NCI-H1436 (cell line): ENCODE results near the gene SFXN5.

ENCODE experiments used
- DNase-seq: peaks from one replicate; lab custom pipeline; 2025; lab: John Stamatoyannopoulos, UW

Gene SFXN5

DNA sequence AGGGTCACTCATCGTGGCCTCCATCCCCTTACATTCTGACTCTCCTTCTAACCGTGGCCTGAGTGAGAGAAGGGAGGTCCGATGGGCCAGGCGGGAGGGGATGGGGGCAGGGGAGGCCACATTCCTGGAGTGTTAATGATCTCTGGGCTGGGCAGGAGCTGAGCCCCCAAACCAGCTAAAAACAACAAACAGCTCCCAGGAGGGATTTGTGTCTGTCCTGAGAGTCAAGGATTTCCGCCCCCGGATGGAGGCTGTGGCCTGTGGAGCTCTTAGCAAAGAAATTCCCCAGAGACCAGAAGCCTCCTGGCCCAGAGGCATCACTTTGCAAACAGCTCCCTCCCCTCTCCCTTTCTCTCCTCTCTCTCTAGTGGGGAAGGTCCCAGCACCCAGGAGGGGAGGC is 130.7 kb downstream of the SFXN5 start:
- DNase-seq, result no peak

GRCh38 chr2:72940361-72940760 is 131.2 kb downstream of the SFXN5 start:
- no peak for DNase-seq

GRCh38 chr2:72938455-72938854 is 133.1 kb downstream of the SFXN5 start:
- no peak for DNase-seq

DNA sequence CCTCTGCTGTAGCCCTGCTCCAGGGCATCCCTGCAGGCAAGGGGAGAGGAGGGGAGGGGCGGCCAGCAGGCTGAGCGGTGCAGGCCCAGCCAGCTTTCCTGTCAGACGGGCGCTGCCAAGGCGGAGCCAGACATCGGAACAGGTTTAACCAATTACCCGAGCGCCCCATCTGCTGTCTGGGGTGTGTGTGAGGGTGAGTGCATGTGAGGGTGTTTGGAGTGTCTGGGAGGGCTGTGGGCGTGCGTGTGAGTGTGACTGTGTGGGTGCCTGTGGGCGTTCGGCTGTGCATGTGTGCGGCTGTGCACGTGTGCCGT is 134.2 kb downstream of the SFXN5 start:
- DNase-seq, result no peak

DNA sequence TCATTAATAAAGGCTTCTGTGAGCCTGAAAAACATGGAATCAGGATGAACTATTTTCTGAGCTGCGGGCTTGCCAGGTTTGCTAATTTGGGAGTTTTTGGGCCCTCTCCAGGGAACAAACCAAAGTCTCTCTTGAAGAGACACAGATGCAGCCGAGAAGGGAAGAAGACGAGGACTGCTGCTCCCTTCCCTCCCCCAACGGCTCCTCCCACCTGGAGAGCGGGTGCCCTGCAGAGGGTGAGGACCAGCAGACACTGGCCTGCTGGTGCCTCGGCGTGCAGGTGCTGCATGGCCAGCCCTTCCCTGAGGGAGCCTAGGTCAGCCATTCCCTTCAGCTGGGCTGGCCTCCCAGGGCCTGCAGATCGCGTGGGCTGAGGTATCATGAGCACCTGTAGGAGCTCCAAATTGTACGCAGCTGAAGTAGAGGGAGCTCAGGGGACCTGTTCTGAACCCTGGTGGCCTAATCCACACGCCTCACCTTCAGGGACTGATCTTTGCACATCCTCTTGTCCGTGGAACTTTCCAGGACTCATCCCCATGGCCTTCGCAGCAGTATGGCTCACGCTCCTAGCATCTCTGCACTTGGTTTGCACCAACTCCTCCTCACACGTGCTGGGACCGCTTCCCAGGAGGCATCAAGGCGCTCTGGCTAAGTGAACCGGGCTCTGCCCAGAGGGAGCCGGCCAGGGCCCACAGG is 134.7 kb downstream of the SFXN5 start:
- DNase-seq, result no peak

- DNase-seq, result no peak
Measured at GRCh38 chr2:72935611-72935957, 135.9 kb downstream of the SFXN5 start.

DNA sequence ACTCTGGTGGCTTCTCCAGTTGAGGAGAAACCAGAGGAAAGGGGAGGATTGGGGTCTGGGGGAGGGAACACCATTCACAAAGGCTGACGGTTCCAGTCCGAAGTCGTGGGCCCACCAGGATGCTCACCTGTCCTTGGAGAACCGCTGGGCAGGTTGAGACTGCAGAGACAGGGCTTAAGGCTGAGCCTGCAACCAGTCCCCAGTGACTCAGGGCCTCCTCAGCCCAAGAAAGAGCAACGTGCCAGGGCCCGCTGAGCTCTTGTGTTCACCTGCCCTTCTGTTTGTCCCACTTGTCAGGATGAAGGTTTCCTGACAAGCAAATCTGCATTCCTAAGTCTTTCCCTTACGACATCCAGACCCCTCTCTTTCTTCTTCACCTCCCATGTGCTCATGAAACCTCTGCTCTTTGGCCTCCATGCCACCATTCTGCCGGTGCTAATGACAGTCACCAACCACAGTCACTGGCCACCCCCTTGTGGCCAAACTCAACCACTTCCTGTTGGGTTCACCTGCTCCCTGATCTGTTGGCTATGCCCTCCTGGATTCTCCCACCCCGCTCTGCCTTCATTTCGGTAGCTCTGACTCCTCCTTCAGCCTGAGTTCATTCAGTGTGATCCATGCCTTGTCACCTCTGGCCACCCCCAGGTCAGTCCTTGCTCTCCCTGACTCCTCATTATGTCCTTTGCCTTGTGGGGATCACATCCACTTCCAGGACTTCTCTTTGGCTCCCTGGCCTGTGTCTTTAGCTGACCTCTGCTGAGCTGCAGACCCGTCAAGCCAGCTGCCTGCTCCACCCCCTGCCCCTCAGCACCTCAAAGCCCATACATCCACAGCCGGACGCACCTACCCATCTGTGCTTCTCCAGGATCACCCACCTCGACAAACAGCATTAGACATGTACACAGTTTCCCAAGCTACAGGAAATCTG is 136.6 kb downstream of the SFXN5 start:
- no peak for DNase-seq

- no peak for DNase-seq
Measured at GRCh38 chr2:72933646-72934151, 137.8 kb downstream of the SFXN5 start.

GRCh38 chr2:72933207-72933606 is 138.3 kb downstream of the SFXN5 start:
- DNase-seq, result no peak

DNA sequence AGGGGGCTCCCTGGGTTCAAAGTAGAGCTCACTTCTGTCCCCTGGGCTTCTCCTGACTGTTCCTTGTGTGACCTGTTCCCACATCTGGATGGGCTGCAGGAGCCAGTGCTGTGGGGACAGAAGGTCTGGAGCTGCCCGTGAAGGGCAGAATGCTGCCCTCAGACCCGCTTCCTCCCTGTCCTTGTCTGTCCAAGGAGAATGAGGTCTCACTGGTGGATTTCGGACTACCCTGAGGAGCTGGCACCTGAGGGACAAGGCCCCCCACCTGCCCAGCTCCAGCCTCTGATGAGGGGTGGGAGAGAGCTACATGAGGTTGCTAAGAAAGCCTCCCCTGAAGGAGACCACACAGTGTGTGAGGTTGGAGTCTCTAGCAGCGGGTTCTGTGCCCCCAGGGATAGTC is 138.7 kb downstream of the SFXN5 start:
- DNase-seq, result no peak

- DNase-seq, result no peak
Measured at GRCh38 chr2:72932045-72932740, 139.3 kb downstream of the SFXN5 start.

DNA sequence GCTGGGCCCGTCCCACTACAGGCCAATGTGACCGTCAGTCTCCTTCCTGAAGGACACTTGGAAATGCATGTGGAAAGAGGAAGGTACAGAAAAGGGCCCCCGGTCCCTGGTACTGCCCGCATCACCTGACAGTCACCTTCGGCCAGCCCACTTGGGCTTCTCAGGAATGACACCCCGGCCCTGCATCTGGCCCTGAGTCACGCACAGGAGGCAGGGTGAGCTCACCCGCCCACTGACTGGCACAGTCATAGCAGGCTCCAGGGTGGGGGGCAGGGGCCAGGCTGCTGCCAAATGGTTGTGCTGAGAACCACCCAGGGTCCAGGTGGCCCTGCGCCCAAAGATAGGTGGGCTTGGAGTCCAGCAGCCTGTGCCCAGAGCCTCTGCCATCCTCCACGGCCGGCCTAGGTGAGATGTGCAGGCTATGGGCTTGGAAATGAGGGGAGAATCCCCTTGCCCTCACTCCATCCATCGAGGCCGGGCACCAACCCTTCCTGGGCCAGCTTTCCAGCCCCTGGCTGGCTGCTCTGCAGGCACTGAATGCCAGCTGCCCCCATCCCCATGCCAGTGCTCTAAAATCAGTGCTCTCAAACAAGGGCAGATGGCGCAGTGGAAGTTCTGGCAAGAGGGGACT is 140.1 kb downstream of the SFXN5 start:
- DNase-seq, result no peak

DNA sequence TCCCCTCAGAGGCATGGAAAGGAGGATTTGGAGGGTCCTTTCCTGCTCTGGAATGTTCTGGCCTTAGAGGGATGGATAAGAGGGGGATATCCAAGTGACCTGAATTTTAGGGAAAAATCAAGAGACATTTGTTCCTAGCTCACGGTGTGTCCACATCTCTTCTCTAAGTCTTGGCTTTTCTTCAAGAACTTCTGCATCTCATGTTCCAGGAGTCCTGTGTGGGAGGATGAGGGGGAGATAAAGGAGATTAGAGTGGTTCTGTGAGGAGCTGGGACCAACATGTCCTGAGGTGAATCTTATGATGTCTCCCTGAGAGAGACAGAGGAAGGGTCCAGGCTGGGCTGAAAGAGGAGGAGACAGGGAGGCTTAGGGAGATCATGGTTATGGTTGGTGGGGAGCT is 142.5 kb downstream of the SFXN5 start:
- no peak for DNase-seq

GRCh38 chr2:72927619-72928550 is 143.6 kb downstream of the SFXN5 start:
- DNase-seq, result no peak

- DNase-seq, result no peak
Measured at GRCh38 chr2:72926811-72927465, 144.6 kb downstream of the SFXN5 start.

- no peak for DNase-seq
Measured at GRCh38 chr2:72926368-72926767, 145.1 kb downstream of the SFXN5 start.

DNA sequence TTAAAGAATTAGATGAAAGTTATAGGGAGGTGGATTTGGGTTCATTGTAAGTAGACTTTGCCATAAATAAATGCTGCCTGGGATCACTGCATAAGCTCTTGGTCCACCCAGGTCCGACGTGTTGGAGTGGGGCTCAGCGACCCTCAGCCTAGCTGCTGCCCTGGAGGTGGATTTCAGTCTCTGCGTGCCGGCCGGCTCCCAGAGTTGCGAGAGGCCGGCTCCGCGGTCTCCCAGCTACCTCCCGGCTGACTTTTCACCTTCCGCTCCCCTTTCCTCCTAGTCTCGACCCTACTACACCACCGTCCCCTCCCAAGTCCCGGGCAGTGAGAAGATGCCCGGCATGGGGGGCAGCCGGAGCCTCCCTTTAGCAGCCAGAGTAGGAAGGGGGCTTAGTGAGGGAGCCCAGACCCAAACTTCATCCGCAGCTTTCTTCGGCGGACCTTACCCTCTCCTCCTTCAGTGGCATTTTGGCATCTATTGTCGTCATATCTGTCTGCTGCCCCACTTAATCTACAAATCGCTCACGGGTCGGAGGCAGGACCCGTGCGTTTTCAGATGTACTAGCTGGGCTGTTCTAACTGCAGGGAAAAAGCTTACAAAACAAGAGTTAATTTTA is 146.1 kb downstream of the SFXN5 start:
- no peak for DNase-seq

- DNase-seq, result no peak
Measured at GRCh38 chr2:72924353-72925240, 146.9 kb downstream of the SFXN5 start.

DNA sequence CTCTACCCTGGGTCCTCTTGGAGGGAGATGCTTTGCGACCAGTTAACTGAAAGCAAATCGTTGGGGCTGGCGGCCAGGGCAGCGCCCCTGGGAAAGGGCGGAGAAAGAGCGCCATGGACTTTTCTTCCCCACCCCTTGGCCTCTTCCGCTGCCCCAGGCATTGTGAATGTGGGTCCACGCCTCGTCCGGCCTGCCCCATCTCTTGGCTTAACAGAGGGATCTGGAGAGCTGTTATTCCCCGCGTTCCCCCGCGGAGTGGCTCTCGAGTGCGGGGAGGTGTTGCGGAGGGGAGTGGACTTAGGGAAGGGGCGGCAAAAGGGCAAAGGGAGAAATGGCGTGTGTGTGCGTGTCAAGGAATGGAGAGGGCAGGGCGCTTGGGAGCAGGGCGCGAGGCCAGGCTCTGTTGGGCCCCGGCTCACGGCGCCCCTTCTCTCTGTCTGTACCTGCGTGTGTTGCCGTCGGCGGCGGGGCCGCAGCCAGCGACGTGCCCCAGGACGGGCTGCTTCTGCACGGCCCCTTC is 147.6 kb downstream of the SFXN5 start:
- DNase-seq, result no peak
